ENCODE data around the gene ADRA2B. TPM values are rescaled to one million over a fixed set of nuclear protein-coding genes. Genes with fewer than 3 reads are reported as not detected.

Gene ADRA2B
- total RNA-seq, 1 experiment from 2014 or later: 4.7 TPM

- DNase-seq (ENCODE audit: low spot score): peak; percentile 4
- POLR2A ChIA-PET: interaction anchor here (1.3 kb wide), 1 partner anchor 9 kb away, joined by 3 read pairs; no protein-coding TSS in a partner anchor
- TF ChIP-seq ATF3 (CRISPR knock-in tag; conservative IDR thresholded peaks at IDR 0.05) (no peak), CREB1 (CRISPR knock-in tag; IDR thresholded peaks at IDR 0.05) (no peak), ZNF263 (CRISPR knock-in tag; IDR thresholded peaks at IDR 0.05; ENCODE audit: low read depth) (no peak), E2F1 (CRISPR knock-in tag; IDR thresholded peaks at IDR 0.05) (no peak), MXD4 (CRISPR knock-in tag; IDR thresholded peaks at IDR 0.05; ENCODE audit: borderline replicate concordance) (no peak), SMAD3 (CRISPR knock-in tag; IDR thresholded peaks at IDR 0.05; ENCODE audit: borderline replicate concordance) (no peak), TP53 (CRISPR knock-in tag; IDR thresholded peaks at IDR 0.05) (no peak), TEAD4 (CRISPR knock-in tag; IDR thresholded peaks at IDR 0.05) (no peak), EMX1 (CRISPR knock-in tag; IDR thresholded peaks at IDR 0.05) (no peak), ZNF532 (CRISPR knock-in tag; IDR thresholded peaks at IDR 0.05; ENCODE audit: borderline replicate concordance) (no peak), ZNF671 (CRISPR knock-in tag; IDR thresholded peaks at IDR 0.05) (no peak), ZNF423 (CRISPR knock-in tag; IDR thresholded peaks at IDR 0.05) (no peak), SP1 (CRISPR knock-in tag; conservative IDR thresholded peaks at IDR 0.05) (no peak), ELF4 (CRISPR knock-in tag; IDR thresholded peaks at IDR 0.05; ENCODE audit: low read depth) (no peak)
Observed at GRCh38 chr2:96100893-96101304, 15.5 kb downstream of the ADRA2B start.

GRCh38 chr2:96099861-96100798 is 16.2 kb downstream of the ADRA2B start:
- ChIA-PET POLR2A (interaction anchor here (1.3 kb wide), 1 partner anchor 8 kb away, joined by 3 read pairs; no protein-coding TSS in a partner anchor), CTCF (interaction anchor here (0.8 to 3.4 kb wide), 6 partner anchors 8 to 38 kb away, joined by 3 to 14 read pairs (median 9); partner anchors contain the start of genes ADRA2B and ASTL)
- no peak overlapping the region for H3K27ac Mint-ChIP-seq
- TF ChIP-seq OVOL2 (CRISPR knock-in tag; IDR thresholded peaks at IDR 0.05; ENCODE audit: borderline replicate concordance) (no peak), ATF3 (CRISPR knock-in tag; conservative IDR thresholded peaks at IDR 0.05) (no peak), NFATC4 (CRISPR knock-in tag; IDR thresholded peaks at IDR 0.05) (no peak), JUN (CRISPR knock-in tag; IDR thresholded peaks at IDR 0.05) (no peak), IRF2 (CRISPR knock-in tag; IDR thresholded peaks at IDR 0.05; ENCODE audit: borderline replicate concordance, low read depth) (no peak)
- ATAC-seq (peak; percentile 23; the same call in 1 of the 2 replicates), DNase-seq (ENCODE audit: low spot score) (peak; percentile 17)
- H3K4me3 Mint-ChIP-seq: no peak overlapping the region
- no peaks in the 10 kb centered on the region; the same call in 1 of the 2 replicates for H3K27me3 Mint-ChIP-seq (ENCODE audit: low read depth)
- H3K4me1 Mint-ChIP-seq: peaks cover 18% of the 10 kb centered on the region
- H3K36me3 Mint-ChIP-seq: peaks cover 3% of the 10 kb centered on the region; the same call in 1 of the 2 replicates
- H3K9me3 Mint-ChIP-seq: peaks cover 3% of the 10 kb centered on the region

More at GRCh38 chr2:96100893-96101304, 15.5 kb downstream of the ADRA2B start:
- CTCF ChIA-PET: interaction anchor here (2.6 to 3.4 kb wide), 3 partner anchors 12 to 38 kb away, joined by 12 to 14 read pairs (median 13); partner anchors contain the start of genes ADRA2B and ASTL
- Mint-ChIP-seq H3K36me3 (peaks cover 4% of the 10 kb centered on the region; the same call in 1 of the 2 replicates), H3K4me1 (peaks cover 18% of the 10 kb centered on the region), H3K4me3 (no peak overlapping the region), H3K27me3 (ENCODE audit: low read depth) (no peaks in the 10 kb centered on the region; the same call in 1 of the 2 replicates), H3K9me3 (peaks cover 10% of the 10 kb centered on the region), H3K27ac (no peak overlapping the region)
- ATAC-seq: no peak

Data from WTC11 (cell line).